ENCODE results near the gene MCEMP1. TPM values are rescaled to one million over a fixed set of nuclear protein-coding genes. Genes with fewer than 3 reads are reported as not detected.

The MCEMP1 gene
- total RNA-seq, 1 donor from 2014 or later = not detected

GRCh38 chr19:7636691-7637373 lies 40.1 kb upstream of the MCEMP1 start, which contains the start of gene STXBP2:
TSS of gene STXBP2 (plus strand) at chr19:7637110. CDS start at chr19:7637150, 40 bp downstream.
- H3K36me3 Mint-ChIP-seq (ENCODE audit: low read depth) = peaks cover 24% of the 10 kb centered on the region
- POLR2A ChIA-PET = interaction anchor here (0.6 to 2.7 kb wide), 6 partner anchors 8 to 692 kb away, joined by 3 to 13 read pairs (median 4); partner anchors contain the start of genes FCER2, PET100, SNAPC2 and TRAPPC5

GRCh38 chr19:7637374-7638256 lies 39.3 kb upstream of the MCEMP1 start:
- Mint-ChIP-seq H3K27ac (peak overlapping the region; percentile 90), H3K4me3 (peak overlapping the region; percentile 86), H3K36me3 (ENCODE audit: low read depth) (peaks cover 26% of the 10 kb centered on the region), H3K9me3 (no peaks in the 10 kb centered on the region), H3K4me1 (peaks cover 36% of the 10 kb centered on the region), H3K27me3 (no peaks in the 10 kb centered on the region)
- DNase-seq (no peak), ATAC-seq (ENCODE audit: low read depth) (peak; percentile 22)
- CTCF ChIA-PET = interaction anchor here (1.0 to 2.5 kb wide), 5 partner anchors 14 to 255 kb away, joined by 3 to 7 read pairs (median 4); partner anchors contain the start of gene TRAPPC5
- intact Hi-C loops (cut with micrococcal nuclease) = loop anchor here (1.0 to 2.0 kb wide), 4 partner anchors 8 to 103 kb away; partner anchors contain the start of genes PET100, PNPLA6, TRAPPC5 and XAB2
- TF ChIP-seq, protein P1, sequence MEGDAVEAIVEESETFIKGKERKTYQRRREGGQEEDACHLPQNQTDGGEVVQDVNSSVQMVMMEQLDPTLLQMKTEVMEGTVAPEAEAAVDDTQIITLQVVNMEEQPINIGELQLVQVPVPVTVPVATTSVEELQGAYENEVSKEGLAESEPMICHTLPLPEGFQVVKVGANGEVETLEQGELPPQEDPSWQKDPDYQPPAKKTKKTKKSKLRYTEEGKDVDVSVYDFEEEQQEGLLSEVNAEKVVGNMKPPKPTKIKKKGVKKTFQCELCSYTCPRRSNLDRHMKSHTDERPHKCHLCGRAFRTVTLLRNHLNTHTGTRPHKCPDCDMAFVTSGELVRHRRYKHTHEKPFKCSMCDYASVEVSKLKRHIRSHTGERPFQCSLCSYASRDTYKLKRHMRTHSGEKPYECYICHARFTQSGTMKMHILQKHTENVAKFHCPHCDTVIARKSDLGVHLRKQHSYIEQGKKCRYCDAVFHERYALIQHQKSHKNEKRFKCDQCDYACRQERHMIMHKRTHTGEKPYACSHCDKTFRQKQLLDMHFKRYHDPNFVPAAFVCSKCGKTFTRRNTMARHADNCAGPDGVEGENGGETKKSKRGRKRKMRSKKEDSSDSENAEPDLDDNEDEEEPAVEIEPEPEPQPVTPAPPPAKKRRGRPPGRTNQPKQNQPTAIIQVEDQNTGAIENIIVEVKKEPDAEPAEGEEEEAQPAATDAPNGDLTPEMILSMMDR (IDR thresholded peaks at IDR 0.05) = no peak
- POLR2A ChIA-PET = interaction anchor here (0.5 to 2.7 kb wide), 11 partner anchors 8 to 692 kb away, joined by 3 to 13 read pairs (median 4); partner anchors contain the start of genes FCER2, PET100, SNAPC2 and TRAPPC5

More at GRCh38 chr19:7636691-7637373, 40.1 kb upstream of the MCEMP1 start, which contains the start of gene STXBP2:
- H3K4me1 Mint-ChIP-seq = peaks cover 36% of the 10 kb centered on the region
- DNase-seq (peak; percentile 93), ATAC-seq (ENCODE audit: low read depth) (peak; percentile 98)
- no peaks in the 10 kb centered on the region for H3K9me3 Mint-ChIP-seq
- peak within 1 kb of the TSS; percentile 86 for H3K4me3 Mint-ChIP-seq
- peak within 1 kb of the TSS; percentile 90 for H3K27ac Mint-ChIP-seq
- H3K27me3 Mint-ChIP-seq = no peaks in the 10 kb centered on the region
- CTCF ChIA-PET = interaction anchor here (1.0 to 2.5 kb wide), 4 partner anchors 15 to 256 kb away, joined by 3 to 7 read pairs (median 4); no protein-coding TSS in a partner anchor
- intact Hi-C loops (cut with micrococcal nuclease) = loop anchor here (1.0 to 2.0 kb wide), 4 partner anchors 8 to 102 kb away; partner anchors contain the start of genes PET100, PNPLA6, TRAPPC5 and XAB2
- TF ChIP-seq, protein P1 (IDR thresholded peaks at IDR 0.05) = no peak

DNA sequence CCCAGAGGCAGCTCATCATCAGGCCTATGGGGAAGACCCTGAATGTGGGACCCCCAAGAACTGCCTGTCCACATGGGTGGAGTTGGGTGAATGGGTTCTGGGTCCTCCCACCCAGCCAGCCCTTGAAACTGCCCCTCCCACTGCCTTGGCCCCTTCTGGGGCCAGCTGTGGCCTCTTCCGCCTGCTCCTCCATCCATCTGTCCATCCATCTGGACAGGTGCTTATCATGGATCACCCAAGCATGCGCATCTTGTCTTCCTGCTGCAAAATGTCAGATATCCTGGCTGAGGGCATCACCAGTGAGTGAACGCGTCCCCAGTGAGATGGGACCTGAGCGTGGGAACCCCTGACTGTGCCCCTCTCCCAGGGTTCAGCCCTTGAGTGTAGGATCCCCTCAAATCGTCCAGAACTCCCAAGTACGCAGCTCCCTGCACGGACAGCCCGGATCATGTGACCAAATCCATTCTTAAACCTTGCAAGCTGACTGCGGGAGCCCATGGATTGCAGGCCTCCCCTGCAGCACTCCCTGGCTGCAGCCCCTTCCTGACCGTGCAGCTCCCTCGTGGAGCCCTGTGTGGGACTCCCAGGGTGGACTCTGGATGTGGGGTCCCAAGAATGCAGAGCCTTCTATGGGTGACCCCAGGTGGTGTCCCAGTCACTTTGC lies 38.0 kb upstream of the MCEMP1 start:
- Mint-ChIP-seq H3K27me3 (no peaks in the 10 kb centered on the region), H3K36me3 (ENCODE audit: low read depth) (peaks cover 29% of the 10 kb centered on the region), H3K4me1 (peaks cover 36% of the 10 kb centered on the region), H3K27ac (no peak overlapping the region), H3K9me3 (no peaks in the 10 kb centered on the region), H3K4me3 (no peak overlapping the region)
- intact Hi-C loops (cut with micrococcal nuclease) = no loop called here
- ChIA-PET CTCF (interaction anchor here (2.5 kb wide), 1 partner anchor 230 kb away, joined by 7 read pairs; no protein-coding TSS in a partner anchor), POLR2A (interaction anchor here (0.6 to 2.7 kb wide), 4 partner anchors 10 to 262 kb away, joined by 4 to 13 read pairs (median 4); partner anchors contain the start of genes PET100 and XAB2)
- TF ChIP-seq, protein P1 (IDR thresholded peaks at IDR 0.05) = no peak
- ATAC-seq (ENCODE audit: low read depth) (no peak), DNase-seq (no peak)

DNA sequence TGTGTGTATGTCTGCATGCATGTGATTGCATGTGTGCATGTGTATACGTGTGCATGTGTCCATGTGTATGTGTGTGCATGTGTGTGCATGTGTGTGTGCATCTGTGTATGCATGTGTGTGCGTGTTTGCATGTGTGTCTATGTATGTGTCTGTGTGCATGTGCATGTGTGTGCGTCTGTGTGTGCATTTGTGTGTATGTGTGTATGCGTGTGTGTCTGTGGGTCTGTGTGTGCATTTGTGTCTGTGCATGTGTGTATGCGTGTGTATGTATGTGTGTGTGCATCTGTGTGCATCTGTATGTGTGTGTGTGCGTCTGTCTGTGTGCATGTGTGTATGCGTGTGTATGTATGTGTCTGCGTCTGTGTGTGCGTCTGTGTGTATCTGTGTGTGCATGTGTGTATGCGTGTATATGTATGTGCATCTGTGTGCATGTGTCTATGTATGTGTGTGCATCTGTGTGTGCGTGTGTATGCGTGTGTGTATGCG lies 37.0 kb upstream of the MCEMP1 start:
- Mint-ChIP-seq H3K27ac (no peak overlapping the region), H3K4me1 (peaks cover 36% of the 10 kb centered on the region), H3K9me3 (no peaks in the 10 kb centered on the region), H3K27me3 (no peaks in the 10 kb centered on the region), H3K4me3 (no peak overlapping the region), H3K36me3 (ENCODE audit: low read depth) (peaks cover 36% of the 10 kb centered on the region)
- TF ChIP-seq, protein P1 (IDR thresholded peaks at IDR 0.05) = no peak
- ChIA-PET CTCF (no interaction called here), POLR2A (no interaction called here)
- ATAC-seq (ENCODE audit: low read depth) (no peak), DNase-seq (no peak)
- intact Hi-C loops (cut with micrococcal nuclease) = no loop called here
